ENCODE measurements around the gene DHRS12.

The DHRS12 gene

GRCh38 chr13:51803422-51804294 lies at the start of gene DHRS12:
Gene DHRS12 (minus strand): TSS chr13:51804163. CDS start chr13:51799659, 4,504 bp downstream.
- peak; percentile 85 for DNase-seq

- peak; percentile 56 for DNase-seq
These were observed 45.5 kb upstream of the DHRS12 start for GRCh38 chr13:51849145-51850101.

GRCh38 chr13:51848674-51849073 lies 44.7 kb upstream of the DHRS12 start:
- DNase-seq = no peak

DNA sequence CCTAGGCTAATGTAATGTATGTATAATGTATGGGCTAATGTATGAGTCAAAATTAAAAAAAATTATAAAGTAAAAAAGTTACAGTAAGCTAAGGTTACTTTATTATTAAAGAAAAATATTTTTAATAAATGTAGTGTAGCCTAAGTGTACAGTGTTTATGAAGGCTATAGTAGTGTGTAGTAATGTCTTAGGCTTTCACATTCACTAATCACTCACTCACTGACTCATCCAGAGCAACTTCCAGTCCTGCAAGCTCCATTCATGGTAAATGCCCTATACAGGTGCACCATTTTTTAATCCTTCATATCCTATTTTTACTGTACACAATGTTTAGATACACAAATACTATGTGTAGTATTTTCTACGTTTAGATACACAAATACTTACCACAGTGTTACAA lies 42.8 kb upstream of the DHRS12 start:
- no peak for DNase-seq

- DNase-seq = no peak
These were observed 41.8 kb upstream of the DHRS12 start for GRCh38 chr13:51845574-51846318.

DNA sequence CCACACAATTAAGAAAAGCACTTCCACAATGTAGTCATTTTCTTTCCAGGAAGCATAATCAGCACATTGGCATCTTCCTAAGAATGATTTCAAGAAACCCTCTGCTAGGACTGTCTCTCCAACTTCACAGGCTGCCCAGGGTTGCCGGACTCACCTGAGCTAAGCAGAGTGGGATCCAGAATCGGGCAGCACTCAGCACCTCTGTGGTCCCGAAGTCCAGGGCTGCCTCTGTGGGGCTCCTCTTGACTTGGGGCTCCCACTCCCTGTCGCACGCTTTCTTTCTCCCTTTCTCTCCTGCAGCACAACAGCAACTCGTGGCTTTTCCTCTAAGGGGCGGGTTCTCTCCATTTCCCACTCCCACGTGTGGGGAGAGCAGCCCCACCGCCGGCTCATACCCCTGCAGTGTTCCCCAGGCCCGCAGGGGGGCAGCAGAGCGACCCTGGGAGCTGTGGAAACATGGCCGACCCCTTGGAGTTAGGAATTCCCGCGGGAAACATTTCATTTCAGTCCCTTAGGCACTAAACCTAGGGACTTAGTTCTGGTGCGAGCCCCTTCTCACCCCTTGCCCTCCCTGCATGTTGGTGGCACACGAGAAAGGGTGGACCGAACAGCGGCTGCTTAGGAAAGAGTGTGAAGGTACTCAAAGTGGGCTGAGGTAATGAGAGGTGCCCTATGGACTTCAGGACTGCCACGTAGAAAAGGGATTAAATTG lies 41.1 kb upstream of the DHRS12 start, which contains the start of gene TMEM272:
Gene TMEM272, minus strand, starts transcription at position 316 of the 712 bp plus-strand sequence. CDS start 6,647 bp downstream, outside the sequence.
- peak; percentile 79 for DNase-seq

DNA sequence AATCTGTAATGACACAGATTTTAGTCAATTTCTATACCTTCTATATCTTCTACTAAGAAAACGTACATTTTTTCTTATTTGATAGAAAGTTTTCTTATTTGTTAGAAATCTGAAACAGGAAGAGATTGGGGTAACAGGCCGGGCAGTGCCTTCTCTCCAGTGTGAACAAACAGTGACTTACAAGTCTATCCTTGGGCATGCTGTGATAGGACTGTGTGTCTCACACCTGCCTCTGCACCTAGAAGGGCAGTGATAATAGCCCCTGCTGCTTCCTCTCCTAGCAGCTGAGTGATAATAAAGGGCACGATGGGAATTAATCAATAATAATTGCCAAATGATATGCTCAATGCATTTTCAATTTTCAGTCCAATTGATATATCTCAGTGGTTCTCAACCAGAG lies 39.6 kb upstream of the DHRS12 start:
- DNase-seq = no peak

GRCh38 chr13:51841732-51842131 lies 37.8 kb upstream of the DHRS12 start:
- DNase-seq = no peak

- DNase-seq = no peak
These were observed 37.0 kb upstream of the DHRS12 start for GRCh38 chr13:51840917-51841316.

- DNase-seq = no peak
These were observed 36.0 kb upstream of the DHRS12 start for GRCh38 chr13:51839711-51840540.

- no peak for DNase-seq
These were observed 34.4 kb upstream of the DHRS12 start for GRCh38 chr13:51838240-51838846.

GRCh38 chr13:51837016-51837415 lies 33.1 kb upstream of the DHRS12 start:
- no peak for DNase-seq

DNA sequence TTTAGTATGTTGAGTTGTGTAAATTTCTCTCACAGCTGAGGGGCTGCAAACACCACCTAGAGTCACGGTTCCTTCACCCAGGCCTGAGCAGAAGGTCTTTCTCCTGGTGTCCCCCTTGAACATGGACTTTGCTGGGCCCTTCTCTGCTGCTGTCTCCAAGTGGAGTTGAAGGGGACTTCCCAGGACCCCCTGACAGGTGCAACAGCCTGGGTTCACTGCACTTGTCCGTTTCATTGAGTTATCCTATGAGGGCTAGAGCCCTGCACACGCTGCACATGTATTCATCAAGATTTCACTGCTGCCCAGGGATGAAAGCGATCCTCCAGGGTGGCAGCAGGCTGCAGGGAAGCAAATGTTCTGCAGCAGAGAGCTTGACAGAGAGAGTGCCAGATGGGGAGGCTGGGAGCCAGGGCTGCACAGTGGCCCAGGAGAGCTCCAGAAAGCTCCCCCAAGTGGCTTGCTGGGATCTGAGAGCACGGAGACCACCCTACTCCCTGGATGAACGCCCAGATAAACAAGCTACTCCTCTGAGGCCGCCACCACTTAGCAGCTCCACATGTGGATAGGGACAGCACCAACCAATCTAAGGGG lies 30.7 kb upstream of the DHRS12 start:
- DNase-seq = no peak

DNA sequence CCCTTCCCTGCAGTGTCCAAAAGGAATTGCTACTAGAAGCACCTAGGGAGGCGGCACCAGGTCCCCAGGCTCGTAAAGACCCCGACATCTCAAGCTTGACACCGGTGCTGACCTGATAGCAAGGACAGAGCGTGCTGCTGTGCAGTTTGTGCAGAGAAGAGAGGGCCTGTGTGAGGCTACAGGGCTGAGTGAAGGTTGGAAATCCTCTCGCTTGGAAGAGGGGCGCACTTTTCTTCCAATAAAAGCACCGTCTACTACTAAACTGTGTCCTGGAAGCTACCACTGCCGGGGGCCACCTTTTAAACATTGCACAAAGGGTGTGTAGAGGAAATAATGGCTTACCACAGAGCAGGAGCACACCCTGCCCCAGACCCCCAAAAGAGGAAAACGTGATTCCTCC lies 30.0 kb upstream of the DHRS12 start:
- DNase-seq = no peak

GRCh38 chr13:51832471-51833152 lies 28.6 kb upstream of the DHRS12 start:
- peak; percentile 65 for DNase-seq

DNA sequence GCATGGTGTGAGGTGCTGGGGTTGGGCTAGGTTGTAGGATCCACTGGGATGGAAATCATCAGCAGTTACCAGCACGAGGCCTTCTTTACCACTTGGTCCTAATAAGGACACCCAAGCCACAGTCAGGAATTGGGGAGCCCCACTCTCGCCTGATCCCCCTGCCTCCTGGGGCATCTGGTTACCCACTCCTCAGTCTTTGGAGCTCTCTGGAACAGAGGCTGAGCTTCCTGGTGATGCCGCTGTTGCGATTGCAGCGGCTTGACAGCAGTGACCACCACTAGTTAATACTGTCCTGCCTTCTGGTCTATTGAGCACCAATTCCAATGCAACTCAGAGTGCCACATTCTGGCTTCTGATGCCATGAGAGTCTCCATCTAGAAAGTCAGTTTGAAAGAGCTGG lies 27.6 kb upstream of the DHRS12 start:
- no peak for DNase-seq

GRCh38 chr13:51829568-51829899 lies 25.6 kb upstream of the DHRS12 start:
- DNase-seq = no peak

DNA sequence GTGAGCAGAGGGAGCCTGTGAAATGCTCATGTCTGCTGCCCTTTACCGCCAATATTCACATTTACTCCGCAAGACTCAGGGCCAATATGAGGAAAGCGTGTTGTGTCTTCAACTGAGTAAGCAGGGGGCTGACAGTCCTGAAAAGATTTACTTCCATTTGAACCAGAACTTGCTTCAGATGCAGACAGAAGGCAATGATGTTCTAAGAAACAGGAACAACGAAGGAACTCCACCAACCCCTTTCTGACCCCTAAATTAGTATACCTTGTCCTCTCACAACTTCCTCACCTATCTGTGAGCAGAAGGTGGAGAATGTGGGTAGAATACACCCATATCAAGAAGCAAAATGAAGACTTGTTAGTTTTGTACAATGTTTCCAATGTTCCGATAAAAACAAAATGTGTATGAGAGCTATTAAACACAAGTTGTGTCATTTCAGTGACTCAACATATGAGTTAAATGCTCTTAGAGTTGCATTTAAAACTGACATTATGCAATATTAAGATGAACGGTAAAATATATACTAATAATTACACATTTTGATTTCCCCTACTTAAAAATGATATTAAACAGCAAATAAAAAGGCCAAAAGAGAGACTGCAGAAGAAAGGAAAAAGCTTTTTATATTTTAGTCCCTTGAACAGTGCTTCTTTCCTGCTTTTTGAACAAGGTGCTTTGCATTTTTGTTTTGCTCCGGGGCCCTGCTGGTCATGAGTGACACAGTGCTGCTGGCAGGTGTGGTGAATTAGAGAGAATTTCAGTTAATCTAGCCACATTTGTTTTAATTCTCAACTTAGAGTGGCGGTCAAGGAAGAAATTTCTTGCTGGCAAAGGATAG lies 25.0 kb upstream of the DHRS12 start:
- no peak for DNase-seq

GRCh38 chr13:51827254-51827653 lies 23.3 kb upstream of the DHRS12 start:
- DNase-seq = no peak

All from activated CD4-positive, alpha-beta T cell treated with anti-CD3 and anti-CD28 coated beads for 48 hours (primary cell).